HCT116 (cell line): ENCODE measurements around the gene ZFP1.

ENCODE experiments used
- EZH2phosphoT487 ChIP-seq: fragments of 200-600 bp; IDR thresholded peaks from 2 replicates; pipeline ENCODE4 v1.6.1; 2018; ENCODE audit warnings: antibody characterized with exemption, borderline replicate concordance
- ZBTB33 ChIP-seq: IDR thresholded peaks from 2 replicates; pipeline ENCODE4 v1.6.1; 2011; ENCODE audit warnings: mild to moderate bottlenecking, low read length, moderate library complexity; ENCODE audit not compliant: insufficient replicate concordance; ENCODE audit errors: extremely low read depth

DNA sequence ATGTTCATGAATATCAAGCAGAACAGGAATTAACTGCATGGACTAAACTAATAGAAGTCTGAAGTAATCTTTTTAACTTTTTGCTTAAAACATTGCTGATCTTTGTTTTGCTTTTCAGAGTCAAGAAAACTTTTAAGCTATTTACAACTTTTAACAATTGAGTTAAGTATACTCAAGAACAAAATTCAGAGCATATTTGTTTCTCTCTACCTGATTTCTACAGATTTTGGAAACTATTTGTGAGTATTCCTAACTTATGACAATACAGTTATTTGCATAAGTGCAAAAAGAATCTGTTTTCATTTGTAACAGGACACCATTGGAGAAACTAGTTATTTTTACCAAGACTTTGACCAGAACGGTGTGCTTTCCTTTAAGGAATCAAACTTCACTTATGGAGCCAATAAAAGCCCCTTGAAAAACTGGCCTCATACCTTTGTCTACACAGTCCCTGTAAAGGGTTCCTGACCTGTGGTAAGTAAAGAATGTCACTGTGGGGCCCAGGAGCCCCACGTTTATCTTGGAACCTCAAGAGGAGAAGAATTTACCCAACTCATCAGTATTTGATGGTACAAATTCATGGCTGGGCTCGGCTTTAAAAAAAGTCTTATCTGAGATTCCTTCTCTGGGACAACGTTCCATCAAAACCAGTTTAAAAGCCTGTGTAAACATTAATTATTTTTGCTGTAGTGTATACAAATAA lies 20.5 kb upstream of the ZFP1 start:
- TF ChIP-seq EZH2phosphoT487: no peak
- no peak for TF ChIP-seq ZBTB33
